ENCODE data around the gene ZNF639.

DNA sequence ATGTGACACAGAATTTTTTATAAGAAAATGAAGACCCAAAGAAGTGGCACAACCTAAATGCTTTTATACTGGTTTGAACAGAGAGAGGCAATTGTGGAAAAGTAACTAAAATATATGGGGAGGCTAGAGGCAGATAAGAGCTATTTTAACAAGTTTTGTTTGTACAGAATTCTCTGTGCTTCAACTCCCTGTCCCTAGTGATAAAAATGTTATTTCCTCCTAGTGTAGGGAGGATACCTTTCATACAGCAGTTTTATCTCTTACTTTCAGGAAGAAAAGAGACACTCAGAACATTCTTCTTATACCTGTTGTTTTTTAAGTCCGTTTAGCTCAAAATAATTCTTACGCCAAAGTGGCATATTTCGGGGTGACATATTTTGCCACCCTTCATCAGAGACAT lies 21.2 kb upstream of the ZNF639 start:
- TF ChIP-seq CTCF (IDR thresholded peaks at IDR 0.05; ENCODE audit: insufficient read depth, low read length) (no peak), GABPA (IDR thresholded peaks at IDR 0.05; ENCODE audit: low read depth) (no peak), POLR2AphosphoS5 (IDR thresholded peaks at IDR 0.05; ENCODE audit: low read depth) (no peak), REST (IDR thresholded peaks at IDR 0.05; ENCODE audit: insufficient replicate concordance, low read depth) (no peak), SPI1 (IDR thresholded peaks at IDR 0.05; ENCODE audit: borderline replicate concordance, low read depth) (no peak)

All from HL-60 (cell line).